ENCODE data around the gene GABRB1.

GABRB1 gene

GRCh38 chr4:47209833-47210232 is 178.5 kb downstream of the GABRB1 start:
- no peak overlapping the region for H2BK12ac ChIP-seq (ENCODE audit: low read length in 2 of 2)
- peaks cover 2% of the 10 kb centered on the region for H3K4me1 ChIP-seq (ENCODE audit: control insufficient read depth, insufficient read depth, low read depth, low read length)
- H3K4me3 ChIP-seq (ENCODE audit: insufficient read depth in 1 of 2, low read depth in 1 of 2, low read length in 2 of 2): no peak overlapping the region
- H2AK5ac ChIP-seq (ENCODE audit: low read length, severe bottlenecking): no peak overlapping the region
- no peak overlapping the region for H4K8ac ChIP-seq (ENCODE audit: low read length)
- no peak overlapping the region for H3K14ac ChIP-seq (ENCODE audit: low read length in 2 of 2)
- H4K91ac ChIP-seq (ENCODE audit: low read length): no peak overlapping the region
- H2AFZ ChIP-seq (ENCODE audit: low read depth, low read length): no peak overlapping the region
- peak overlapping the region in 1 of 2 experiments; percentile 21 for H3K18ac ChIP-seq (ENCODE audit: low read depth in 1 of 2, low read length in 2 of 2)
- H2BK15ac ChIP-seq (ENCODE audit: low read depth, poor library complexity, severe bottlenecking): no peak overlapping the region
- H3K9ac ChIP-seq (ENCODE audit: low read length): no peak overlapping the region
- H3K23ac ChIP-seq (ENCODE audit: low read length in 2 of 2): no peak overlapping the region
- peak overlapping the region; percentile 69 for H3K27ac ChIP-seq (ENCODE audit: low read length, poor library complexity, severe bottlenecking)
- no peaks in the 10 kb centered on the region for H3K27me3 ChIP-seq (ENCODE audit: control insufficient read depth in 1 of 2, insufficient read depth in 1 of 2, low read length in 2 of 2)
- no peak overlapping the region for H3K4me2 ChIP-seq (ENCODE audit: low read length, poor library complexity, severe bottlenecking)
- no peak overlapping the region for H3K4ac ChIP-seq (ENCODE audit: low read depth in 1 of 2, low read length in 2 of 2)
- no peaks in the 10 kb centered on the region for H3K9me3 ChIP-seq (ENCODE audit: control insufficient read depth, low read length)
- peak; percentile 84 for DNase-seq
- no CpG with 5 or more reads among the region's 1 CpG for WGBS
- H2BK5ac ChIP-seq (ENCODE audit: low read depth, low read length, poor library complexity, severe bottlenecking): no peak overlapping the region
- no peak overlapping the region for H2BK120ac ChIP-seq (ENCODE audit: low read depth, low read length)
- no peaks in the 10 kb centered on the region for H3K36me3 ChIP-seq (ENCODE audit: control insufficient read depth in 1 of 2, insufficient read depth in 2 of 2, low read depth in 1 of 2, low read length in 2 of 2)
- no peaks in the 10 kb centered on the region for H3K79me1 ChIP-seq (replicated peaks; ENCODE audit: low read length, poor library complexity, severe bottlenecking)

GRCh38 chr4:47210828-47211227 is 179.5 kb downstream of the GABRB1 start:
- peak; percentile 27 for DNase-seq
- WGBS: 35% methylated on average over 1 of the region's 3 CpGs
- Histone ChIP-seq H2BK12ac (ENCODE audit: low read length in 2 of 2) (no peak overlapping the region), H2BK15ac (ENCODE audit: low read depth, poor library complexity, severe bottlenecking) (no peak overlapping the region), H2AFZ (ENCODE audit: low read depth, low read length) (no peak overlapping the region), H3K4ac (ENCODE audit: low read depth in 1 of 2, low read length in 2 of 2) (no peak overlapping the region), H3K4me3 (ENCODE audit: insufficient read depth in 1 of 2, low read depth in 1 of 2, low read length in 2 of 2) (no peak overlapping the region), H3K9ac (ENCODE audit: low read length) (no peak overlapping the region), H3K27me3 (ENCODE audit: control insufficient read depth in 1 of 2, insufficient read depth in 1 of 2, low read length in 2 of 2) (no peaks in the 10 kb centered on the region), H4K91ac (ENCODE audit: low read length) (no peak overlapping the region), H3K14ac (ENCODE audit: low read length in 2 of 2) (no peak overlapping the region), H3K23ac (ENCODE audit: low read length in 2 of 2) (no peak overlapping the region), H2BK120ac (ENCODE audit: low read depth, low read length) (no peak overlapping the region), H3K79me1 (replicated peaks; ENCODE audit: low read length, poor library complexity, severe bottlenecking) (no peaks in the 10 kb centered on the region), H3K18ac (ENCODE audit: low read depth in 1 of 2, low read length in 2 of 2) (no peak overlapping the region), H4K8ac (ENCODE audit: low read length) (no peak overlapping the region), H3K27ac (ENCODE audit: low read length, poor library complexity, severe bottlenecking) (peak overlapping the region; percentile 6), H3K9me3 (ENCODE audit: control insufficient read depth, low read length) (no peaks in the 10 kb centered on the region), H3K4me2 (ENCODE audit: low read length, poor library complexity, severe bottlenecking) (no peak overlapping the region), H2AK5ac (ENCODE audit: low read length, severe bottlenecking) (no peak overlapping the region), H2BK5ac (ENCODE audit: low read depth, low read length, poor library complexity, severe bottlenecking) (no peak overlapping the region), H3K4me1 (ENCODE audit: control insufficient read depth, insufficient read depth, low read depth, low read length) (peaks cover 2% of the 10 kb centered on the region), H3K36me3 (ENCODE audit: control insufficient read depth in 1 of 2, insufficient read depth in 2 of 2, low read depth in 1 of 2, low read length in 2 of 2) (no peaks in the 10 kb centered on the region)

DNA sequence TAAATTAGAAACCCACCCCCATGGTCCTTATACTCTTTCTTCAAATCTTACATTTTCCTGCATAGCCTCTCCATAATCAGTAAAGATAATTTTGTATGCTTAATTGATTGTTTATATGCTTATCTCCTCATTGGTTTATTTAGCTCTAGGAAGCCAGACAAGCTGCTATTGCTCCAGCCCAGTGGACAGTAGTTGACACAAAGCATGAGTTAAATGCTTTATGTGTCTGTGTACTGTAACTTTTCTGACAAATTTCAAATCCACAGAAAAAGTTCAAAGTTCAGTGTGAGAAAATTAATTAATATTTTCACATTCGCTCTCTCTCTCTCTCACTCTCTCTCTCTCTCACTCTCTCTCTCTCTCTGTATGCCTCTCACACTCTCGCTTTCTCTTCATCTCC is 181.7 kb downstream of the GABRB1 start:
- Histone ChIP-seq H3K27ac (ENCODE audit: low read length, poor library complexity, severe bottlenecking) (peak overlapping the region; percentile 32), H3K4ac (ENCODE audit: low read depth in 1 of 2, low read length in 2 of 2) (no peak overlapping the region), H3K4me3 (ENCODE audit: insufficient read depth in 1 of 2, low read depth in 1 of 2, low read length in 2 of 2) (no peak overlapping the region), H3K9ac (ENCODE audit: low read length) (no peak overlapping the region), H4K8ac (ENCODE audit: low read length) (no peak overlapping the region), H3K4me2 (ENCODE audit: low read length, poor library complexity, severe bottlenecking) (no peak overlapping the region), H3K18ac (ENCODE audit: low read depth in 1 of 2, low read length in 2 of 2) (no peak overlapping the region), H4K91ac (ENCODE audit: low read length) (no peak overlapping the region), H2BK12ac (ENCODE audit: low read length in 2 of 2) (no peak overlapping the region), H3K27me3 (ENCODE audit: control insufficient read depth in 1 of 2, insufficient read depth in 1 of 2, low read length in 2 of 2) (no peaks in the 10 kb centered on the region), H3K79me1 (replicated peaks; ENCODE audit: low read length, poor library complexity, severe bottlenecking) (no peaks in the 10 kb centered on the region), H3K4me1 (ENCODE audit: control insufficient read depth, insufficient read depth, low read depth, low read length) (peaks cover 2% of the 10 kb centered on the region), H2AFZ (ENCODE audit: low read depth, low read length) (no peak overlapping the region), H3K36me3 (ENCODE audit: control insufficient read depth in 1 of 2, insufficient read depth in 2 of 2, low read depth in 1 of 2, low read length in 2 of 2) (no peaks in the 10 kb centered on the region), H3K14ac (ENCODE audit: low read length in 2 of 2) (no peak overlapping the region), H2BK15ac (ENCODE audit: low read depth, poor library complexity, severe bottlenecking) (no peak overlapping the region), H3K9me3 (ENCODE audit: control insufficient read depth, low read length) (no peaks in the 10 kb centered on the region), H3K23ac (ENCODE audit: low read length in 2 of 2) (no peak overlapping the region), H2BK5ac (ENCODE audit: low read depth, low read length, poor library complexity, severe bottlenecking) (no peak overlapping the region), H2BK120ac (ENCODE audit: low read depth, low read length) (no peak overlapping the region), H2AK5ac (ENCODE audit: low read length, severe bottlenecking) (no peak overlapping the region)
- WGBS: 33% methylated on average over 2 of the region's 2 CpGs
- DNase-seq: peak; percentile 72

DNA sequence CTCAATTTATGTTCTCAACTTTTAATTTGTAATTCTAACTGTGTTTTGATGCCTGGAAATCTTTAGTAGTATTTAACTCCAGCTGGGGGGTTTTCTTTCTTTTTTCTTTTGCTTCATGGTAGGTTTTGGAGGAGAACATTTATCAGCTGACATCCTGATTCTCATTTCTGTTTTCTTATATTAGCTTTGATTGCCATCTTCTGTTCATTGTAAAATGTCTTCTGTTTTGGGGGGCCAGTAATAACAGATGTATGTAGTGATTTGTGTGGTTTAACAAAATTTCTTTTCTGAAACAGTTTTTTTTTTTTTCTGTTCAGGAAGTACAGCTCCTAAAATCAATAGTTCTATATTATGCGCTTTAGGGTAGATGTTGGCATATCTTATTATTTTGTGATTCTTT is 182.2 kb downstream of the GABRB1 start:
- Histone ChIP-seq H4K8ac (ENCODE audit: low read length) (no peak overlapping the region), H3K14ac (ENCODE audit: low read length in 2 of 2) (no peak overlapping the region), H3K79me1 (replicated peaks; ENCODE audit: low read length, poor library complexity, severe bottlenecking) (no peaks in the 10 kb centered on the region), H3K36me3 (ENCODE audit: control insufficient read depth in 1 of 2, insufficient read depth in 2 of 2, low read depth in 1 of 2, low read length in 2 of 2) (no peaks in the 10 kb centered on the region), H3K18ac (ENCODE audit: low read depth in 1 of 2, low read length in 2 of 2) (no peak overlapping the region), H3K4me1 (ENCODE audit: control insufficient read depth, insufficient read depth, low read depth, low read length) (peaks cover 2% of the 10 kb centered on the region), H2BK5ac (ENCODE audit: low read depth, low read length, poor library complexity, severe bottlenecking) (no peak overlapping the region), H2AK5ac (ENCODE audit: low read length, severe bottlenecking) (no peak overlapping the region), H2AFZ (ENCODE audit: low read depth, low read length) (no peak overlapping the region), H2BK120ac (ENCODE audit: low read depth, low read length) (no peak overlapping the region), H3K4me2 (ENCODE audit: low read length, poor library complexity, severe bottlenecking) (no peak overlapping the region), H4K91ac (ENCODE audit: low read length) (no peak overlapping the region), H3K9ac (ENCODE audit: low read length) (no peak overlapping the region), H3K4ac (ENCODE audit: low read depth in 1 of 2, low read length in 2 of 2) (no peak overlapping the region), H3K9me3 (ENCODE audit: control insufficient read depth, low read length) (no peaks in the 10 kb centered on the region), H3K27ac (ENCODE audit: low read length, poor library complexity, severe bottlenecking) (peak overlapping the region; percentile 32), H3K27me3 (ENCODE audit: control insufficient read depth in 1 of 2, insufficient read depth in 1 of 2, low read length in 2 of 2) (no peaks in the 10 kb centered on the region), H3K23ac (ENCODE audit: low read length in 2 of 2) (no peak overlapping the region), H3K4me3 (ENCODE audit: insufficient read depth in 1 of 2, low read depth in 1 of 2, low read length in 2 of 2) (no peak overlapping the region), H2BK12ac (ENCODE audit: low read length in 2 of 2) (no peak overlapping the region), H2BK15ac (ENCODE audit: low read depth, poor library complexity, severe bottlenecking) (no peak overlapping the region)
- peak; percentile 51 for DNase-seq
- WGBS: no CpG with 5 or more reads among the region's 1 CpG
